ENCODE data around the gene PRDM16. TPM values are rescaled to one million over a fixed set of nuclear protein-coding genes. Genes with fewer than 3 reads are reported as not detected.

PRDM16 gene
- total RNA-seq, 1 donor from 2014 or later: 0.07 TPM

- intact Hi-C loops (cut with micrococcal nuclease): no loop called here
These were observed 359.0 kb downstream of the PRDM16 start for GRCh38 chr1:3427711-3428704.

- intact Hi-C loops (cut with micrococcal nuclease): no loop called here
These were observed 359.9 kb downstream of the PRDM16 start for GRCh38 chr1:3428899-3429298.

- intact Hi-C loops (cut with micrococcal nuclease): no loop called here
These were observed 360.3 kb downstream of the PRDM16 start for GRCh38 chr1:3429320-3429719.

DNA sequence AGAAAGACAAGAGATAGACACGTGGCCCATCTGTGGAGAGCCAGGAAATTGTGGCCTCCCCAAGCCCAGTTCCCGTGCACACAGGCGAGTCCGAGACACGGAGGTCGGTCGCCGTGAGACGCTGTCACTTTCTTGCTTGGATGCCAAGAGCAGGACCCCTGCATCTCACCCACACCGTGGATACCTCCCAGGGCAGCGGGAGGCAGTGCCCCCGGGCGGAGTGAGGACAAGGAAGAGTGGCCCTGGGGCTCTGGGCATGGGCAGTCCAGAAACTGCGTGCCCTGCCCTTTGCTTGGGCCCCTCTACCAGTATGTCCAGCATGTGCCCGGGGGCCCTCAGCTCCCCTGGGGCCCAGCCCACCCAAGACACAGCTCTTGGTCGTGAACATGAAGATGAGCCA, 360.8 kb downstream of the PRDM16 start:
- intact Hi-C loops (cut with micrococcal nuclease): no loop called here

- intact Hi-C loops (cut with micrococcal nuclease): no loop called here
These were observed 361.4 kb downstream of the PRDM16 start for GRCh38 chr1:3430406-3430805.

- intact Hi-C loops (cut with micrococcal nuclease): no loop called here
These were observed 361.8 kb downstream of the PRDM16 start for GRCh38 chr1:3430820-3431219.

GRCh38 chr1:3431266-3431665, 362.3 kb downstream of the PRDM16 start:
- intact Hi-C loops (cut with micrococcal nuclease): no loop called here

GRCh38 chr1:3431686-3432085, 362.7 kb downstream of the PRDM16 start:
- intact Hi-C loops (cut with micrococcal nuclease): no loop called here

GRCh38 chr1:3432306-3432705, 363.3 kb downstream of the PRDM16 start:
- intact Hi-C loops (cut with micrococcal nuclease): no loop called here

DNA sequence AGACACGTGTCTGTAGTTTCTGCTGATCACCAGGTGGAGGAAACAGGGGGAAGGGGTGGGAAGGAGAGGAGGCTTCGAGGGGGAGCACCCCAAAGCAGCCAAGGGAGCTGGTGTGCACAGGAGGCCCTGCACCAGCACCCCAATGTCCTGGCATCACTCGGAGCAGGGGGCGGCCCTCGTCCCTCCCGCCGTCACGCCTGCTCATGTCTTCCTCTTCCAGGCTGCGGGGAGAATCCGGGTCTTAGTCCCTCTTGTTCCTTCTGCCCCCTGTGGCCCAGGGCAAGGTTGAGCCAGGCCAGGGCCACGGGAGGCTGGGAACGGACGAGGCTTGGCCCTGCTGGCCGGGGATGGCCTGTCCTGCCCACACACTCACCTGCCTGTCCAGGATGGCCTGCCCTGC, 364.1 kb downstream of the PRDM16 start:
- intact Hi-C loops (cut with micrococcal nuclease): no loop called here

DNA sequence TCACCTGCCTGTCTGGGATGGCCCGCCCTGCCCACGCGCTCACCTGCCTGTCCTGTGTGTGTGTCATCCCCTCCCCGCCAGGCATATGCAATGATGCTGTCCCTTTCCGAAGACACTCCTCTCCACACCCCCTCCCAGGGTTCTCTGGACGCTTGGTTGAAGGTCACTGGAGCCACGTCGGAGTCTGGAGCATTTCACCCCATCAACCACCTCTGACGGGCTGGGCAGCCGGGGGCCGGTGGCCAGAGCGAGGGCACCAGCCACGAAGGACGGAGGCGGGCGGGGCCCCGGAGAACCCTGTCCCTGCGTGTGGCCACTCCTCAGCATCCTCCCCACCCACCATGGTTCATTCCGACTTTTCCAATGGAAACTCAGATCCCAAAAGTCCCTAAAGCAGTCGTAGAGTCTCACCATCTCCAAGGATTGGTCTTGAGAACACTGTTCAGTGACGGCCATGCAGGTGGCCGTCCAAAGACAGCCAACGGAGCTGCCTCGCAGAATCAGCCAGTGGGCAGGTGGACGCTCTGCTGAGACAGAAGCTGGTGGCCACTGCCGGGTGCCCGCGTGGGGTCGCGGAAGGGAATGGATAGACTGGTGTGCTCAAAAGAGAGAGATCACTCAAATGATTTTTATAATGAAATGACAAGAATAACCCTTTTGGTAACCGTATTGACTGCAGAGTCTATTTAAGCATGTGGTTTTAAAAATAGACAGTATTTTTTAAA, 364.8 kb downstream of the PRDM16 start:
- intact Hi-C loops (cut with micrococcal nuclease): no loop called here

- intact Hi-C loops (cut with micrococcal nuclease): no loop called here
These were observed 365.6 kb downstream of the PRDM16 start for GRCh38 chr1:3434406-3435110.

GRCh38 chr1:3435666-3436065, 366.7 kb downstream of the PRDM16 start:
- intact Hi-C loops (cut with micrococcal nuclease): no loop called here

- intact Hi-C loops (cut with micrococcal nuclease): no loop called here
These were observed 367.4 kb downstream of the PRDM16 start for GRCh38 chr1:3436451-3436850.

DNA sequence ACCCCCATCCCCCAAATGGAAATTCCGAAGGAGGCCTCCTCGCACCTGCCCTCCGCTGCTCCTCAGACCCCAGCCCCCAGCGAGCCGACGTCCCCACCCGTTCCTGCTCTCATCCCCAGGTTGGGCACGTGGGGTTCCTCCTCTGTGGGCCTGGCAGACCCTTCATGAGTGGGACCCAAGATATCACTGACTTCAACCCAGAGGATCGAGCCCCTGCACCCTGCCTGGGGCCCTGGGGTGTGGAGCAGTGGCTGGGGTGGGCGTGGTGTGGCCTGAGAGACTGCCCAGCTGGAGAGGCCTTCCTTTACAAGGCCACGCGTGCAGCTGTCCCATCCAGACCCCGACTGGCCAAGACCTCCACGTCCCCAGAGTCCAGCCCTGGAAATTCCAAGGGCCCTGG, 367.9 kb downstream of the PRDM16 start:
- intact Hi-C loops (cut with micrococcal nuclease): no loop called here

GRCh38 chr1:3438661-3439180, 369.7 kb downstream of the PRDM16 start:
- intact Hi-C loops (cut with micrococcal nuclease): no loop called here

- intact Hi-C loops (cut with micrococcal nuclease): no loop called here
These were observed 370.6 kb downstream of the PRDM16 start for GRCh38 chr1:3439346-3440299.

DNA sequence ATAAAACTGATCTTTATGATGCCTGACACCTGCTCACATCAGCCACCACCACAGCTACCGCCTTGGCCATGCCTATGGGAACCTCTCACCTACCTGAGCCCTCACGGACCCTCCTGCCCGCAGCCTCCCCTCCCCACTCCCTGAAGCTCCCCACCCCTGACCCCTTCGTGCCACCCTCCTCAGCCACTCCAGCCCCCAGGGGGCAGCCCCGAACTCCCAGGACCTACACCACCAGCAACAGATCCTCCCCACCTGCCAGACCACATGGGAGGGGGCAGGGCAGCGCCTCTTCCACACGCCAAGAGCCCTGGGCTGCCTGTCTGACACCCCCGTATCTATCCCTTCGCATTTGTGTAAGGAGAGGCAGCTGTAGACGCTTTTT, 371.3 kb downstream of the PRDM16 start:
- intact Hi-C loops (cut with micrococcal nuclease): no loop called here

DNA sequence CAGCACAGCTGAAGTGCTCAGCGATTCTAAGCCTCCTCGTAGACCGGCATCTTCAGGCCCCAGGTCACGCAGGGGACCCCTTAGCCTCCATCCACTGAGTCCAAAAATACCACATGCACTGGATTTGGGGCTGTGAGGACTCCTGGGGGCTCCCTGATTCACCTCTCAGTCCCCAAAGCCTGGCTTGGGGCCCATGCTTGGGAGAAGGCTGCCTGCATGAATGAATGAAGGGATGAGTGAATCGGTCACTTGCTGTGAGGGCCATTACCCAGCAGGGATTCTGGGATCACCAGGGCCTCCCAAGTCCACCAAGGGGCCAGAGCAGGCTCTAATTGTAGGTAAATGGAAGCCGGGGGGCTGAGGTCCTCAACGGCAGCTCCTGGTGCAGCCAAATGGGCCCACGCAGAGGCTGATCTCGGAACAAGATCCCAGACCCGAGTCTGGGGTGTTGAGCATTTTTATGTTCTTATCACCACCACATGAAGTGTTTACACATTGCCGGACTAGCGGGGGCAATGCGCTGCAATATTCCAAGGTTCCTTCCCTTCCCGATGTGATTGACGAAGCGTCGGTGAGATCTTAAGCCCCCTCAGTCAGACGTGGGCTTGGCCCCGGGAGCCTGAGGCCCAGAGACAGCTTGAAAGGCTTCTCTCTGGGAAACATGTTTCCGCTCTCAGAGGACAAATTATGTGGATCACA, 371.9 kb downstream of the PRDM16 start:
- intact Hi-C loops (cut with micrococcal nuclease): no loop called here

GRCh38 chr1:3441410-3441847, 372.4 kb downstream of the PRDM16 start:
- intact Hi-C loops (cut with micrococcal nuclease): no loop called here

Data from T-helper 1 cell treated with Interleukin-12 subunit alpha and Interleukin-12 subunit beta and Interleukin-4 antibody, amounts not matched to agents 30 ng/mL and 1 ng/mL, for 36 hours (primary cell).